ENCODE results near the gene PLPPR1.

- no peak for TF ChIP-seq POLR2A (IDR thresholded peaks at IDR 0.05)
- no peak for TF ChIP-seq CTCF (IDR thresholded peaks at IDR 0.05)
Observed at GRCh38 chr9:101005246-101005645, 23.3 kb upstream of the PLPPR1 start.
